Common myeloid progenitor, CD34-positive (primary cell): Measurements from ENCODE around the gene RAD51B.

Source experiments
- CTCF ChIA-PET: fragments of 350-600 bp; sonication (Branson Sonifier 250); formaldehyde crosslinking; loops from one replicate; lab custom pipeline; 2021; ENCODE audit warnings: antibody characterized with exemption; lab: Charles Lee
- POLR2A ChIA-PET: fragments of 350-600 bp; sonication (Branson Sonifier 250); formaldehyde crosslinking; loops from one replicate; lab custom pipeline; 2021; ENCODE audit warnings: antibody characterized with exemption; lab: Charles Lee
- DNase-seq, 3 donors: peaks; one replicate each; pipeline versions ENCODE4 v3.0.0 to v3.0.0-alpha.2; 2013
- H3K27ac ChIP-seq, 2 experiments: 1 replicate in 1 of 2; 2 replicates in 1 of 2; pipeline ENCODE4 v1.7.0; 2013; ENCODE audit warnings: inconsistent platforms in 2 of 2, low read length in 2 of 2, mild to moderate bottlenecking in 2 of 2, low read depth in 1 of 2, moderate library complexity in 1 of 2; ENCODE audit not compliant: severe bottlenecking in 2 of 2, insufficient read depth in 1 of 2, poor library complexity in 1 of 2
- H3K27me3 ChIP-seq, 5 experiments: replicated peaks in 2 of 5; 1 replicate in 3 of 5; 2 replicates in 2 of 5; pipeline versions ENCODE4 v1.6.1 to v1.7.0; 2013; ENCODE audit warnings: low read length in 4 of 5, mild to moderate bottlenecking in 2 of 5, moderate library complexity in 2 of 5, inconsistent platforms in 1 of 5; ENCODE audit not compliant: insufficient read depth in 5 of 5, control insufficient read depth in 4 of 5
- H3K36me3 ChIP-seq, 4 experiments: 1 replicate in 2 of 4; 2 replicates in 2 of 4; pipeline versions ENCODE4 v1.6.1 to v1.7.0; 2013; ENCODE audit warnings: low read length in 3 of 4, control low read depth in 1 of 4, mild to moderate bottlenecking in 1 of 4; ENCODE audit not compliant: control insufficient read depth in 4 of 4, insufficient read depth in 4 of 4
- H3K4me1 ChIP-seq, 4 experiments: 1 replicate in 3 of 4; 2 replicates in 1 of 4; pipeline versions ENCODE4 v1.6.1 to v1.7.1; 2013; ENCODE audit warnings: low read length in 3 of 4, mild to moderate bottlenecking in 3 of 4, control low read depth in 1 of 4, inconsistent platforms in 1 of 4, moderate library complexity in 1 of 4; ENCODE audit not compliant: control insufficient read depth in 4 of 4, insufficient read depth in 4 of 4; ENCODE audit errors: control extremely low read depth in 1 of 4
- H3K4me3 ChIP-seq, 7 experiments: 1 replicate in 4 of 7; 2 replicates in 3 of 7; pipeline versions ENCODE4 v1.5.1 to v1.7.0; 2013; ENCODE audit warnings: mild to moderate bottlenecking in 7 of 7, low read length in 6 of 7, moderate library complexity in 6 of 7, inconsistent platforms in 2 of 7, low read depth in 2 of 7, control low read depth in 1 of 7; ENCODE audit not compliant: insufficient read depth in 4 of 7, control insufficient read depth in 1 of 7; ENCODE audit errors: extremely low read depth in 1 of 7
- H3K9me3 ChIP-seq, 5 experiments: 1 replicate in 4 of 5; 2 replicates in 1 of 5; pipeline versions ENCODE4 v1.6.1 to v1.7.1; 2013; ENCODE audit warnings: low read length in 4 of 5, mild to moderate bottlenecking in 2 of 5, inconsistent platforms in 1 of 5, low read depth in 1 of 5, moderate library complexity in 1 of 5; ENCODE audit not compliant: control insufficient read depth in 4 of 5, insufficient read depth in 2 of 5; ENCODE audit errors: control extremely low read depth in 1 of 5
- WGBS: methylation state at CpG from one replicate; pipeline ENCODE4 v1.1.5; 2013; ENCODE audit not compliant: insufficient coverage; 5-methylcytosine and 5-hydroxymethylcytosine counted together

RAD51B gene

DNA sequence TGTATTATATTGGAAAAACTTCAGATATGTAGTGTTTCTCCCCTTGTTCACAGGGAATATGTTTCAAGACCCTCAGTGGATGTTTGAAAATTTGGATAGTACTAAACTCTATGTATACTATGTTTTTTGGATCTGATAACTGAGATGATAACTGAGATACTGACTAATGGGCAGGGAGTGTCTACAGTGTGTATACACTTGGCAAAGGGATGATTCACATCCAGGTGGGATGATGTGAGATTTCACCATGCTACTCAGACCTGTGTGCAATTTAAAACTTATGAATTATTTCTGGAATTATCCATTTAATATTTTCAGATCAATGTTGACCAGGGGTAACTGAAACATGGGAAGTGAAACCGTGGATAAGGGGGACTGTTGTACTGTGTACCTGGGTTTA lies 13.8 kb downstream of the RAD51B start:
- no peak for DNase-seq
- H3K27me3 ChIP-seq, result no peaks in the 10 kb centered on the region
- CTCF ChIA-PET, result interaction anchor here (0.7 to 1.2 kb wide), 3 partner anchors 24 to 1011 kb away, joined by 3 to 5 read pairs (median 3); no protein-coding TSS in a partner anchor
- H3K4me3 ChIP-seq, result no peak overlapping the region
- no peaks in the 10 kb centered on the region for H3K4me1 ChIP-seq
- WGBS, result no CpG with 5 or more reads among the region's 1 CpG
- no peak overlapping the region for H3K27ac ChIP-seq
- H3K9me3 ChIP-seq, result no peaks in the 10 kb centered on the region
- peaks cover 0 to 15% (median 11%) of the 10 kb centered on the region in 4 experiments for H3K36me3 ChIP-seq
- POLR2A ChIA-PET, result no interaction called here

DNA sequence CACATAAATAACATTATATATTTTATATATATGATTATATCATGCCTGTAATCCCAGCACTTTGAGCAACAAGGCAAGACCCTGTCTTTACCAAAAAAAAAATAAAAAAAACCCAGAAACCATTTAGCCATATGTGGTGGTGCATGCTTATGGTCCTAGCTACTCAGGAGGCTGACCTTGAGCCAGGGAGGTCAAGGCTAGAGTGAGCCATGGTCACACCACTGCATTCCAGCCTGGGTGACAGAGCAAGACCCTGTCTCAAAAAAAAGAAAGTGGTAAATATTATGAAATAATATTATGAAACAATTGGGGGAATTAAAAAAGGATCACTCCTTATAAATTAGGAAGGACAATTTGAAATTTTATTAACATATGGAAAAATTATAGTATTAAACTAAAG lies 16.0 kb downstream of the RAD51B start:
- ChIA-PET CTCF (interaction anchor here (0.7 to 2.3 kb wide), 7 partner anchors 14 to 990 kb away, joined by 3 to 8 read pairs (median 5); no protein-coding TSS in a partner anchor), POLR2A (no interaction called here)

DNA sequence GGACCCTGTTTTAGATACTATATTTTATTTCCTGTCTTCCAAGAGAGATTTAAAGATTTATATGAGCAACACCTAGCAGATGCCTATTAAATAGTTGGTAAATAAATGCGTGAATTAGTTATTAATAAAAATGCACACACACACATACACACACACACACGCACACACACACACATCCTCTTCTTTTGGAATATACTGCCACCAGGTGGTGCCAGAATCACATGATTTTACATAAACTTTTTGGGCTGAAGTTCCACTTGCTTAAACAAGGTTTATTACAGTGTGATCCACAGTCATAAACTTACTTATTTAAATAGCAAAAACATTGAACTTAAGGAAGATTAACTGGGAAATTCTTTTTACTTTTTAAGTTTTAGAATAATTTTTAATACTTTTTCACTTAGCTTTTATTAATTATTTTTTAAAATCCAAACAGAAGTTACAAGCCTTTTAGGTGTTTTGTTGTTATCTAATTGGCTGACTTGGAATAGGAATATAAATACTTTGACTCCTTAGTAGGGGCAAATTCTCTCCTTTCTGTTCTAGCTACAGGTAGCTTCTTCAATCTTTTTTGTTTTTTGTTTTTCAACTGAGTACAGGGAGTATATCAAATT lies 17.5 kb downstream of the RAD51B start:
- peaks cover 0 to 14% (median 9%) of the 10 kb centered on the region in 4 experiments for H3K36me3 ChIP-seq
- DNase-seq, result peak; percentile 90 to 94 (median 93)
- POLR2A ChIA-PET, result interaction anchor here (0.6 to 1.4 kb wide), 2 partner anchors 8 to 14 kb away, joined by 3 to 4 read pairs; no protein-coding TSS in a partner anchor
- no CpG with 5 or more reads among the region's 2 CpGs for WGBS
- CTCF ChIA-PET, result interaction anchor here (1.0 to 2.9 kb wide), 21 partner anchors 9 to 1005 kb away, joined by 3 to 20 read pairs (median 6); no protein-coding TSS in a partner anchor
- no peaks in the 10 kb centered on the region for H3K27me3 ChIP-seq
- no peak overlapping the region for H3K4me3 ChIP-seq
- H3K27ac ChIP-seq, result no peak overlapping the region
- H3K9me3 ChIP-seq, result no peaks in the 10 kb centered on the region
- no peaks in the 10 kb centered on the region for H3K4me1 ChIP-seq

More for the DNA sequence above, 16.0 kb downstream of the RAD51B start:
- Histone ChIP-seq H3K4me3 (no peak overlapping the region), H3K9me3 (no peaks in the 10 kb centered on the region), H3K27me3 (no peaks in the 10 kb centered on the region), H3K36me3 (peaks cover 0 to 14% (median 10%) of the 10 kb centered on the region in 4 experiments), H3K27ac (no peak overlapping the region), H3K4me1 (no peaks in the 10 kb centered on the region)
- no peak for DNase-seq

DNA sequence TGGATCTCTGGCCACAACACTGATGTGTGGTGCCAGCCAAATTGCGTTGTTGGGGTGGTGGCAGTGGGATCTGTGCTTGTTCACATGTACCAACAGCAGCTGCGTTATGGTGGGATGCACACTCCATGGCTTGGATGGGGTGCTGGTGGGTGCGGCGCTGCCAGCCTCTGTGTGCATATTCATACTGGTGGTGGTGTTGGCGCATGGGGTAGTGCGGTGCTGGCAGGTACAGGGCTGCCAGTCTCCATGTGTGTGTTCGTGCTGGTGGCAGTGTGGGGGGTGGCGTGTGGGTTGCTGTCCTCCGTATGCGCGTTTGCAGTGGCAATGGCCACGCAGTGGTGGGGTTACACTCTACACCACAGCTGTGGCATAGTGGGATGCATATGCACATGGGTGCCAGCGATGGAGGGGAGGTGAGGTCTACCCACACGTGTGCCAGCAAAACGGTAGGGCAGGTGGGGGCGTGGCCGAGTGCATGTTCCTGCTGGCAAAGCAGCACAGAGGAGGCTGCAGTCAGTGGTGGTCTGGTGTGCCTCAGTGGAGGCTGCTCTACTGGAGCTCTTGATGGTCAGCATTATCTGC lies 26.5 kb downstream of the RAD51B start:
- WGBS, result 95% methylated on average over 15 of the region's 17 CpGs
- H3K4me1 ChIP-seq, result peaks cover 0 to 13% (median 9%) of the 10 kb centered on the region in 4 experiments
- POLR2A ChIA-PET, result no interaction called here
- H3K27ac ChIP-seq, result no peak overlapping the region
- CTCF ChIA-PET, result interaction anchor here (1.2 to 1.7 kb wide), 2 partner anchors 9 to 12 kb away, joined by 4 to 7 read pairs; no protein-coding TSS in a partner anchor
- H3K27me3 ChIP-seq, result no peaks in the 10 kb centered on the region
- H3K36me3 ChIP-seq, result peaks cover 0 to 15% (median 5%) of the 10 kb centered on the region in 4 experiments
- peaks cover 0 to 32% (median 8%) of the 10 kb centered on the region in 5 experiments for H3K9me3 ChIP-seq
- peak overlapping the region in 1 of 7 experiments; percentile 33 for H3K4me3 ChIP-seq
- DNase-seq, result no peak

DNA sequence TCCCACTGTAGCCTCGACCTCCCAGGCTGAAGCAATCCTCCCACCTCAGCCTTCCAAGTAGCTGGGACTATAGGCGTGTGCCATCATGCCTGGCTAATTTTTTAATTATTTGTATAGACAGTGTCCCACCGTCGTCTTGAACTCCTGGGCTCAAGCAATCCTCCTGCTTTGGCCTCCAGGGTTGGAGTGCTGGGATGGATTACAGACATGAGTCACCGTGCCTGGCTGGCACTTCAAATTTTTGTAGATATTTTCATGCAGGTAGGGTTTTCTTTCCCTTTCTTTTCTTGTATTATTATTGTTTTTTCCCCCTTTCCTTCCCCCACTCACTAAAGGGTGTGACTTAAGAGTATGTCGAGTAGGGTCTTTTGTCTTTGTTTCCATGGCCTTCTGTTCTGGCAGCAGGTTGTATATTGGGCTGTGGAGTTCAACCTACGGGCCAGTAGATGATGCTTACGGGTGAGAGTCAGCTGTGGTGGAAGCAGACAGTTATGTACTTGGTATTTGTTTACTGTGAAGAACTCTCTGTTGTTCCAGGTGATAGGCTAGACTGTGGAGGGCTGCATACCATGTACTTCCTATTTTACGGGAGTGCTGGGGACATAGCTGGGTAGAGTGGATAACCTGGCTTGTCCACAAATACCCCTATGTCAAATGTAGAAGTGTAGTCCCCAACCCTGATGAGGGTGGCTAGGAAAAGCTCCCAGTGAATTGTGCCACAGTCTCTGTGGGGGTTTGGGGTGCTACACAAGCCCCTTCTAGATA lies 30.7 kb downstream of the RAD51B start:
- CTCF ChIA-PET, result interaction anchor here (1.5 to 3.3 kb wide), 5 partner anchors 12 to 228 kb away, joined by 3 to 14 read pairs (median 5); no protein-coding TSS in a partner anchor
- 95% methylated on average over 7 of the region's 9 CpGs for WGBS

DNA sequence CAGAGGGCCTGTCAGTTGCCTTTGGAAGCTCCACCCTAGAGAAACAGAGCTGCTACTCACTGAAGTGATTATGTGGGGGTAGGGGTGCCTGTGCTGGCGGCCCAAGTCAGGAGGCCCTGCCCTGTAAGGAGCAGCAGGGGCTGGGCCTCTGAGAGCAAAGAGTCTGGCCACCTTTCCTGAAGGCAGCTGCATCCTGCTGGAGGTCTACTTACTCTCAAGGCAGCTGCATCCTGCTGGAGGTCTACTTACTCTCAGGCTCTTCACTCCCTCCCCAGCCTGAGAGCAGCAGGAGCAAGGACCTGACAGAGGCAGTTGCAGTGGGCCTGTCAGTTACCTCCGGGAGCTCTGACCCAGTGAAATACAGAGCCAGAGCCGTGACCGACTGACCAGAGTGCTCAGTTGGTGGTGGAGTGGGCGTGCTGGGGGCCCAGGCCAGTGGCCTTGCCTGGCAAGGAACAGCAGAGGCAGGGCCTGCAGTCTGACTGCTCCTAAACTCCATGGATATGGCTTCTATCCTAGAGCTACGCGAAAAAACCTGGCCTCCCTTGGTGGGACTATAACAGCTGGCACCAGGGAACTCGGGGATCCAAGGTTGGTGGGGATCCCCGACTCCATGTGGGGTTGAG lies 32.3 kb downstream of the RAD51B start:
- Histone ChIP-seq H3K4me1 (peaks cover 17 to 46% (median 36%) of the 10 kb centered on the region in 4 experiments), H3K4me3 (peak overlapping the region in 3 of 7 experiments; percentile 7 to 33 (median 23)), H3K9me3 (peaks cover 0 to 16% (median 1%) of the 10 kb centered on the region in 5 experiments), H3K36me3 (peaks cover 0 to 1% (median 0%) of the 10 kb centered on the region in 4 experiments), H3K27me3 (no peaks in the 10 kb centered on the region), H3K27ac (peak overlapping the region in 1 of 2 experiments; percentile 5)
- ChIA-PET POLR2A (interaction anchor here (0.6 to 1.0 kb wide), 2 partner anchors 10 to 14 kb away, joined by 3 to 4 read pairs; no protein-coding TSS in a partner anchor), CTCF (interaction anchor here (0.5 to 1.9 kb wide), 9 partner anchors 14 to 226 kb away, joined by 3 to 6 read pairs (median 5); partner anchors contain the start of gene ZFYVE26)
- 63% methylated on average over 7 of the region's 9 CpGs for WGBS
- peak; percentile 69 to 99 (median 95) for DNase-seq

More for the DNA sequence above, 30.7 kb downstream of the RAD51B start:
- Histone ChIP-seq H3K4me1 (peaks cover 17 to 44% (median 36%) of the 10 kb centered on the region in 4 experiments), H3K4me3 (peak overlapping the region in 1 of 7 experiments; percentile 33), H3K27ac (no peak overlapping the region), H3K36me3 (peaks cover 0 to 15% (median 5%) of the 10 kb centered on the region in 4 experiments), H3K9me3 (peaks cover 0 to 27% (median 8%) of the 10 kb centered on the region in 5 experiments), H3K27me3 (no peaks in the 10 kb centered on the region)
- POLR2A ChIA-PET, result no interaction called here
- DNase-seq, result no peak
